ENCODE data around the gene INPP5K.

Gene INPP5K

GRCh38 chr17:1505586-1505985, 10.8 kb downstream of the INPP5K start:
- DNase-seq (ENCODE audit: low spot score): no peak

- no peak for DNase-seq (ENCODE audit: low spot score)
Observed at GRCh38 chr17:1504866-1505265, 11.5 kb downstream of the INPP5K start.

DNA sequence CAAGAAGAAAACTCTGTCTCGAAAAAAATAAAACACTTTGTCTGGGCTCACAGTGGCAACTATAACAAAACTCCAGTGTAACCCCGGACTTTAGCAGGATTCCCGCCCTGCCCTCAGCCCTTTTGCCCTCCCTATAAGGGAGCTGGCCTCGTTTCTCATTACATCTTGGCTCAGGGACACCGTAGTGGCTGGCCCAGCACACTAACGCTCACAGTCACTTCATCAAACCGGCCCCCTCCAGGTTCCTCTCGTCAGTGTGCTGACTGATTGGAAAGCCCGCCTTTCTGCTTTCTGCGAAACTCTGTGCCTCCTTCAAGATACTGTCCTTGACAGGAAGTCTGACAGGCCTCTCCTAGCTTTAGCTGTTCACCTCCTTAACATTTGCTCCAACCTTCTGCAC, 12.7 kb downstream of the INPP5K start:
- DNase-seq (ENCODE audit: low spot score): no peak

DNA sequence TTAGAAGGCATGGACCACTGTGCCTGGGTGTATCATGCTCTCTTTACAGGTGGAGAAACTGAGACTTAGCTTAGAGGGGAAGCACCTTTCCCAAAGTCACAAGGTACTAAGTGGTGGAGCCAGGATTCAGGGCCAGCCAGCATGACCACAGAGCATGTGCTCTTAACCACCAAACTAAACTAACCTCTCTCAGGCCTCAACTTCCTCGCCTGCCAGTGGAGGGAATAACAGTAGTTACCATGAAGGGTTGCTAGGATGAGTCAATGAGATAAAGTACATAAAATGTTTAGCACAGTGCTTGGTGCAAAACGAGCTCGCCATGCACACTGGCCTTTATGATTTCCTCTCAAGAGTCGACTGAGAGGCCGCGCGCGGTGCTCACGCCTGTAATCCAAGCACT, 17.5 kb downstream of the INPP5K start:
- no peak for DNase-seq (ENCODE audit: low spot score)

DNA sequence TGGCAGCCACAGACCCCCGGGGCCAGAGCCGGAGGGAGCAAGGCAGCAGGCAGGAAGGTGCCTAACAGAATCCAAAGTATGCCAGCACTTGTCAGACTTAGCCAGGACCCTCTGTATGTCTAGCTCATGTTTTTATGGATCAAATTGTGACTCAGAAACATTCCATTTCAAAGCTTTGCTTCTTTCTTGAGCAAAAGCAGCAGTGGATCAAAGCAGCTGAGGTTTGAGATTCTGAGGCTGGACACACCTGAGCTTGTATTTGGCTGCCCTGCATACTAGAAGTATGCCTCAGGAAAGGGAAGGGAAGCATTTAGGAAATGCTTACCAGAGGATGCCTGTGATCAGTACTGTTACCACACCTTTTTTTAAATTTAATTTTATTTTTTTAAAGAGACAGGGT, 18.2 kb downstream of the INPP5K start:
- no peak for DNase-seq (ENCODE audit: low spot score)

DNA sequence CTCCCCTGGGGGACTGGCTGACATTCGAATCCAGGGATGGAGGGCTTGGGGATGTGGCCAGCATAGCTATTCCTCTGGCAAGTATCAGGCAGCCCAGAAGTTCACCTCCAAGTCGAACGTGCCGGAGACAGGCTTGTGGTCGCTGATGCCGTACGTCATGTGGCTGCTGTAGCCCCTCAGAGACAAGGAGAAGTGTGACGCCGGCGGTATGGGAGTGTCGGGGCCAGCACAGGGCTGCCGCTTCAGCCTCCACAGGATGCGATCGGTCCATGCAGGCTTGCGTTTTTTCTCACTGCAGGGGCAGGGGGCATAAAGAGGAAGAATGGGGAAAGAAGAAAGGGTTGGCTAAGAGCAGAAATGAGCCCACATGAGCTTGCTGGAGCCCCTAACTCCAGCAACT, 18.6 kb downstream of the INPP5K start:
- DNase-seq (ENCODE audit: low spot score): no peak

GRCh38 chr17:1496869-1497268, 19.5 kb downstream of the INPP5K start:
- DNase-seq (ENCODE audit: low spot score): no peak

- DNase-seq (ENCODE audit: low spot score): no peak
Observed at GRCh38 chr17:1495265-1495989, 21.0 kb downstream of the INPP5K start.

DNA sequence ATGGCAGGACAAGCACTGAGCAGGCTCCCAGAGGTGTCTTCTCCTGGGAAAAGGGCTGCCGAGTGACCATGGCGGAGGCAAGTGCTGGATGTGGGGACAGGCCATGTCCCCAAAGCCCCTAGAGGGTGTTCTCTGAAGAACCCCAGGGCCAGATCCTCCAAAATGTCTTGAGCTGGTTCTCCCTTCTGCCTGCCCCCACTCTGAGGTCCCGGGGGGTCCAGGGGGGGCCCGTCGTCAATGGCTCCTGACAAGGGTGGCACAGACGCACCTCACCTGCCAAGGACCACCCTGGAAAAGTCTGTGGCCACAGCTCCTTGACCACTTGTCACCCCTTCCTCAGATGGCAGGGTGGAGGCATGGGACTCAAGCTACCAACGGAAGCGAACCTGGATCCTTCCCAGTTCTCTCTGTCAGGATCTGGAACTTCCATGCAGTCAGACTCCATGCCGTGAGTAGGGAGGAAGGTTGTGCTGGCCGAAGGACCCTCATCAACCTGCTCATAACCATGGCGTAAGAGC, 21.6 kb downstream of the INPP5K start:
- no peak for DNase-seq (ENCODE audit: low spot score)

GRCh38 chr17:1494203-1494602, 22.2 kb downstream of the INPP5K start:
- no peak for DNase-seq (ENCODE audit: low spot score)

- DNase-seq (ENCODE audit: low spot score): no peak
Observed at GRCh38 chr17:1493291-1493980, 23.0 kb downstream of the INPP5K start.

- DNase-seq (ENCODE audit: low spot score): no peak
Observed at GRCh38 chr17:1492249-1493206, 23.9 kb downstream of the INPP5K start, which contains the start of gene MYO1C. TSS of gene MYO1C (minus strand) at chr17:1492686. CDS start at chr17:1492487, 199 bp downstream.

- DNase-seq (ENCODE audit: low spot score): no peak
Observed at GRCh38 chr17:1491443-1492248, 24.8 kb downstream of the INPP5K start.

DNA sequence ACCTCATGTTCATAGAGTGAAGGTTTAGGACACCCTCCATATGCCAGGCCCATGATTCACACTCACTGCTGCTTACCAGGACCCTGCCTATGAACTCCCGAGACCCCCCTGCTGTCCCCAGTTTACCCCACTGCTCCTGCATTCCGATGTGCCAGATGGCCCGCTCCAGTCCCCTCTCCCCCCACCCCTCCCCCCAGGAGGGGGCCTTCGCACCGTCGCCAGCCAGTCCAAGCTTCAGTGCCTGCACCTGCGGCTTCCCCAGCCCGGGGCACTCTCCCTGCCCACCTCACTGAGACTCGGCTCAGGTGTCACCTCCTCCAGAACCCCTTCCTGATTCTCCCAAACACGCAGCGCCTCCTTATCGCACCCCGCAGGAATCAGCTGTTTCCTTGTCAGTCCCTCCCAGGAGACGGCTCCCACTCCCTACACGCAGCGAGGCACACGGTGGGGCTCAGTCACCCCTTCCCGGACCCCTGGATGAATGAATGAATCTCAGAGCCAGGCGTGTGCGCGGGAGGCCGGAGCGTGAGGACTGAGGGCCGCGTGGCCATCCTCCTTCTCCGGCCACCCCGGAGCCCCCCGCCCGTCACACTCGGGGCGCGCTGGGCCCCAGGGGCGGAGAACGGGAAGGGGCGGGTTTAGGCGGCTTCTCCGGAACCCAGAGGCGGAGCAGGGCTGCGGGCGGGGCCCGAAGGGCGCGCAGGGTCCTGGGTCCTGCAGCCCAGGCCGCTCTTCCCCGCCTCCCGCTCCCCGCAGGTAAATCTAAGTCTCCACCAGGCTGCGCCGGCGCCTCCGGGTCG, 25.6 kb downstream of the INPP5K start:
- no peak for DNase-seq (ENCODE audit: low spot score)

DNA sequence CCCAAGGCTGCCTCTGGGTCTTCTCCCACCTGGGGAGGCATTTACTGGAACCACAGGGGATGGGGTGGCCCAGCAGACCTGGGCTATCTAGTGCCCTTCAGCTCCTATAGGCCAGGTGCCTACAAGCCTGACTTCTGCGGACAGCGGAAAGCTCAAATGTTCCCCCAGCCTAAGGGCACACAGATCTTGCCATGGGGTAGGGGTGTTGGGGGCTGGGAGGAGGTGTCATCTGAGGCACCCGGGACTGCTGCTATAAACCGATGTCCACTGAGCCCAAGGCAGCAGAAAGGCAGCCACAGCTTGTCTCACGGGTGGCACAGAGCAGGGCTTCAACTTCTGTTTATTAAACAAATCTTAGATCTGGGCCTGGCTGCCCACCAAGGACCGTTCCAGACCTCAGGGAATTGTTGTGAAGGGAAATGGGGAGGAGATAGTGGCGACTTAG, 27.6 kb downstream of the INPP5K start:
- no peak for DNase-seq (ENCODE audit: low spot score)

DNA sequence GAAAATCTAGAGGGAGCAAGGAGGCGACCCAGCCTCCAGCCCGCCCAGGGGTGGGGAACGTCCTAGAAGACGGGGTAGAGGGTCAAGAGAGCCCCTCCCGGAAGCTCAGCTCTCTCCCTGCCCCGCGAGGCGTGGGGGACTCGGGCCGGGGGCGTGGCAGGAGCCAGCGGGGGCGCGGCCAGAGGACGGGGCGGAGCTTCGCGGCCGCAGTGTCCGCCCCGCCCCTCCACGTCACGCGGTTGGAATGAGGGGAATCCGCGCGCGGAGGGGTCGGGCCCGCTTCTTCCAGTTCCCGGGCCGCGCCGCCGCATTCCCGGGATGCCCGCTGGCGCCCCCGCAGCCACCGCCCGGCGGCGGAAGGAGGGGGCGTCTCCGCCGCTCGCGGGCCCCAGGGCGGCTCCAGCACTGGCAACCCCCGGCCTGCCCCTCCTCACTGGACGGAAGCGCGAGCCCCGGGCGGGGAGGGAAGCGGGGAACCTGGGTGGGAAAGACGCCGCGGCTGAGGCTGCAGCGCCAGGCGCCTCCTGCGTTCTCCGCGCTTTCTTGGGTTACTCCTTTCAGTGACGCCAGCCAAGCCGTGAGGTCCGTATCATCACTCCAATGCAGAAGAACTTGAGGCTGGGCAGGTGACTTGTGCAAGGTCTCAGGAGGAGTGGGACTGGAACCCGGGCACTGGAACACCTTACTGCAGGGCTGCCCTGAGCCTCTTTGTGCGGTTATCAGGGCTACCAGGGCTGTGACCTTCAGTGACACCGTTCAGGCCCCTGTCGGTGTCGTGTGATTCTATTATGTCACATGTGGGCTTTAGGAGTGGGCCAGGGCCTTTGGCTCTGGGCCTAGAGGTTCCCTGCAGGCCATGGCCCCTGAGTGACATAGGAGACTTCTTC, 28.2 kb downstream of the INPP5K start:
- peak; percentile 63 for DNase-seq (ENCODE audit: low spot score)

GRCh38 chr17:1486802-1487695, 29.4 kb downstream of the INPP5K start:
- no peak for DNase-seq (ENCODE audit: low spot score)

Data from COLO829 (cell line).